Gastroesophageal sphincter (tissue), 3 donors: ENCODE data around the gene ANHX.

Experiments
- EP300 ChIP-seq: sonication (generic); formaldehyde crosslinking; IDR thresholded peaks from one replicate; pipeline ENCODE4 v1.6.1; 2017; ENCODE audit warnings: antibody characterized with exemption, mild to moderate bottlenecking
- POLR2A ChIP-seq, 2 donors: fragments of 450-650 bp; IDR thresholded peaks; one replicate each; pipeline ENCODE4 v1.6.1; 2017; ENCODE audit warnings: antibody characterized with exemption in 2 of 2, mild to moderate bottlenecking in 2 of 2, moderate library complexity in 1 of 2
- POLR2AphosphoS5 ChIP-seq: sonication (generic); formaldehyde crosslinking; IDR thresholded peaks from one replicate; pipeline ENCODE4 v1.6.1; 2017; ENCODE audit warnings: antibody characterized with exemption
- TF ChIP-seq, protein P1 (sequence below), 4 experiments: fragments of 200-600 bp in 2 of 4; fragments of 450-650 bp in 2 of 4; sonication (generic) in 1 of 4; IDR thresholded peaks; one replicate each; pipeline ENCODE4 v1.5.1; 2017 to 2019; ENCODE audit warnings: antibody characterized with exemption in 4 of 4, mild to moderate bottlenecking in 2 of 4, moderate library complexity in 2 of 4

DNA sequence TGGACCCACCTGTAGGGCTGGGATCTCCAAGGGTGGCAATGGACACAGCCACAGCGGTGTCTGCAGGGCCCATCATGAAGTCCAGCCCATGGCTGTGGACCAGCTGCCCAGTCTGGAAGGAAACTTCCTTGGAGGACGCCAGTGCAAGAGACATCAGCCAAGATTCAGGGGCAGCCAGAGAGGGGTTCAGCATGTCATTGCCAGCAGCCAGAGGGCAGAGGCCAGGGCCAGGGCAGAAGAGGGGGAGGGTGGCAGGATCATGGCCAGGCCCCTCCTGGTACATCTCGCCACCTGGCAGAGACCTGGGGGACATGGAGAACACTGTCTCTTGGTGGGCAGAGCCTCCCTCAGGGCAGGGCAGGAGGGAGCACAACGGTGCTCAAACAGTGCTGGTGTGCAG, 10.2 kb downstream of the ANHX start:
- no peak for TF ChIP-seq POLR2AphosphoS5
- TF ChIP-seq, protein P1, sequence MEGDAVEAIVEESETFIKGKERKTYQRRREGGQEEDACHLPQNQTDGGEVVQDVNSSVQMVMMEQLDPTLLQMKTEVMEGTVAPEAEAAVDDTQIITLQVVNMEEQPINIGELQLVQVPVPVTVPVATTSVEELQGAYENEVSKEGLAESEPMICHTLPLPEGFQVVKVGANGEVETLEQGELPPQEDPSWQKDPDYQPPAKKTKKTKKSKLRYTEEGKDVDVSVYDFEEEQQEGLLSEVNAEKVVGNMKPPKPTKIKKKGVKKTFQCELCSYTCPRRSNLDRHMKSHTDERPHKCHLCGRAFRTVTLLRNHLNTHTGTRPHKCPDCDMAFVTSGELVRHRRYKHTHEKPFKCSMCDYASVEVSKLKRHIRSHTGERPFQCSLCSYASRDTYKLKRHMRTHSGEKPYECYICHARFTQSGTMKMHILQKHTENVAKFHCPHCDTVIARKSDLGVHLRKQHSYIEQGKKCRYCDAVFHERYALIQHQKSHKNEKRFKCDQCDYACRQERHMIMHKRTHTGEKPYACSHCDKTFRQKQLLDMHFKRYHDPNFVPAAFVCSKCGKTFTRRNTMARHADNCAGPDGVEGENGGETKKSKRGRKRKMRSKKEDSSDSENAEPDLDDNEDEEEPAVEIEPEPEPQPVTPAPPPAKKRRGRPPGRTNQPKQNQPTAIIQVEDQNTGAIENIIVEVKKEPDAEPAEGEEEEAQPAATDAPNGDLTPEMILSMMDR (IDR thresholded peaks at IDR 0.05): no peak
- no peak for TF ChIP-seq POLR2A (IDR thresholded peaks at IDR 0.05)
- TF ChIP-seq EP300: no peak
